WERI-Rb-1 (cell line): Measurements from ENCODE around the gene LRCH1.

ENCODE experiments used
- DNase-seq: peaks from one replicate; pipeline ENCODE4 v3.0.0-alpha.2; 2020
- H3K27ac ChIP-seq: fragments of 250-450 bp; sonication (Bioruptor Pico); 2 replicates; pipeline ENCODE4 v1.5.1; 2020; ENCODE audit warnings: mild to moderate bottlenecking, moderate library complexity
- H3K27me3 ChIP-seq: fragments of 250-450 bp; sonication (Bioruptor Pico); 2 replicates; pipeline ENCODE4 v1.5.1; 2021; ENCODE audit warnings: mild to moderate bottlenecking, low read depth, moderate library complexity; ENCODE audit not compliant: insufficient read depth, severe bottlenecking
- H3K36me3 ChIP-seq: fragments of 250-450 bp; sonication (Bioruptor Pico); 2 replicates; pipeline ENCODE4 v1.5.1; 2020; ENCODE audit warnings: mild to moderate bottlenecking, moderate library complexity
- H3K4me3 ChIP-seq: 2 replicates; pipeline ENCODE4 v1.5.1; 2011; ENCODE audit warnings: low read depth, mild to moderate bottlenecking, control low read depth, low read length
- H3K9me3 ChIP-seq: fragments of 250-450 bp; sonication (Bioruptor Pico); 2 replicates; pipeline ENCODE4 v1.5.1; 2021; ENCODE audit warnings: mild to moderate bottlenecking, moderate library complexity; ENCODE audit not compliant: severe bottlenecking
- CTCF ChIP-seq: IDR thresholded peaks from 2 replicates; pipeline ENCODE4 v1.5.1; 2011; ENCODE audit warnings: low read depth, mild to moderate bottlenecking, control low read depth, inconsistent platforms, low read length

Gene LRCH1

GRCh38 chr13:46655377-46656180 lies 102.6 kb downstream of the LRCH1 start:
- H3K36me3 ChIP-seq, result peaks cover 24% of the 10 kb centered on the region
- no peaks in the 10 kb centered on the region for H3K9me3 ChIP-seq
- H3K4me3 ChIP-seq, result no peak overlapping the region
- TF ChIP-seq CTCF, result no peak
- H3K27me3 ChIP-seq, result no peaks in the 10 kb centered on the region
- H3K27ac ChIP-seq, result no peak overlapping the region
- DNase-seq, result no peak

- TF ChIP-seq CTCF, result no peak
- H3K9me3 ChIP-seq, result no peaks in the 10 kb centered on the region
- H3K36me3 ChIP-seq, result peaks cover 21% of the 10 kb centered on the region
- no peaks in the 10 kb centered on the region for H3K27me3 ChIP-seq
- H3K4me3 ChIP-seq, result no peak overlapping the region
- DNase-seq, result no peak
- H3K27ac ChIP-seq, result no peak overlapping the region
Observed at GRCh38 chr13:46656786-46657185, 103.8 kb downstream of the LRCH1 start.

GRCh38 chr13:46659413-46660065 lies 106.6 kb downstream of the LRCH1 start:
- no peak for TF ChIP-seq CTCF
- no peaks in the 10 kb centered on the region for H3K9me3 ChIP-seq
- peaks cover 4% of the 10 kb centered on the region for H3K36me3 ChIP-seq
- no peaks in the 10 kb centered on the region for H3K27me3 ChIP-seq
- DNase-seq, result no peak
- H3K4me3 ChIP-seq, result no peak overlapping the region
- H3K27ac ChIP-seq, result no peak overlapping the region

- Histone ChIP-seq H3K9me3 (no peaks in the 10 kb centered on the region), H3K36me3 (peaks cover 4% of the 10 kb centered on the region), H3K27me3 (no peaks in the 10 kb centered on the region), H3K4me3 (no peak overlapping the region), H3K27ac (no peak overlapping the region)
- DNase-seq, result no peak
- TF ChIP-seq CTCF, result no peak
Observed at GRCh38 chr13:46660416-46660815, 107.4 kb downstream of the LRCH1 start.

GRCh38 chr13:46660857-46661256 lies 107.9 kb downstream of the LRCH1 start:
- DNase-seq, result no peak
- Histone ChIP-seq H3K9me3 (no peaks in the 10 kb centered on the region), H3K27me3 (no peaks in the 10 kb centered on the region), H3K4me3 (no peak overlapping the region), H3K27ac (no peak overlapping the region), H3K36me3 (peaks cover 4% of the 10 kb centered on the region)
- TF ChIP-seq CTCF, result no peak

GRCh38 chr13:46662690-46663089 lies 109.7 kb downstream of the LRCH1 start:
- no peak overlapping the region for H3K27ac ChIP-seq

More at GRCh38 chr13:46662690-46663089, 109.7 kb downstream of the LRCH1 start:
- no peak for TF ChIP-seq CTCF
- Histone ChIP-seq H3K4me3 (no peak overlapping the region), H3K27me3 (no peaks in the 10 kb centered on the region), H3K9me3 (no peaks in the 10 kb centered on the region), H3K36me3 (peaks cover 10% of the 10 kb centered on the region)
- no peak for DNase-seq
